H1 (cell line): ENCODE measurements around the gene OSBPL6. TPM values are rescaled to one million over a fixed set of nuclear protein-coding genes. Genes with fewer than 3 reads are reported as not detected.

Experiments
- BCL11A ChIP-seq, 2 experiments: IDR thresholded peaks; one replicate each; pipeline ENCODE4 v1.6.1; 2011; ENCODE audit warnings: low read depth in 2 of 2, low read length in 2 of 2, mild to moderate bottlenecking in 2 of 2
- CEBPB ChIP-seq: IDR thresholded peaks from 2 replicates; pipeline ENCODE4 v1.6.1; 2012; ENCODE audit warnings: low read depth, low read length
- CHD7 ChIP-seq: fragments of 300-600 bp; sonication (generic); IDR thresholded peaks from 2 replicates; pipeline ENCODE4 v1.7.1; 2012; ENCODE audit warnings: low read length, moderate library complexity, mild to moderate bottlenecking, inconsistent platforms; ENCODE audit not compliant: insufficient replicate concordance
- EP300 ChIP-seq, 2 experiments: IDR thresholded peaks; 1 replicate in 1 of 2; 2 replicates in 1 of 2; pipeline ENCODE4 v1.6.1; 2011 to 2012; ENCODE audit warnings: low read depth in 2 of 2, low read length in 2 of 2, mild to moderate bottlenecking in 2 of 2, borderline replicate concordance in 1 of 2, inconsistent platforms in 1 of 2, moderate library complexity in 1 of 2
- EZH2 ChIP-seq: fragments of 200-600 bp; sonication (generic); IDR thresholded peaks from 2 replicates; pipeline ENCODE4 v1.7.1; 2012; ENCODE audit warnings: low read depth, mild to moderate bottlenecking, moderate library complexity, low read length, inconsistent platforms; ENCODE audit not compliant: severe bottlenecking
- GTF2F1 ChIP-seq: IDR thresholded peaks from 2 replicates; pipeline ENCODE4 v1.6.1; 2012; ENCODE audit warnings: low read depth, low read length, improper control_type of control experiment, borderline replicate concordance
- MAX ChIP-seq: IDR thresholded peaks from 2 replicates; pipeline ENCODE4 v1.6.1; 2012; ENCODE audit warnings: inconsistent platforms
- POLR2AphosphoS5 ChIP-seq: IDR thresholded peaks from 2 replicates; pipeline ENCODE4 v1.6.1; 2011; ENCODE audit warnings: low read depth, low read length
- SIX5 ChIP-seq: IDR thresholded peaks from 2 replicates; pipeline ENCODE4 v1.6.1; 2011; ENCODE audit warnings: mild to moderate bottlenecking, low read depth, low read length
- SP2 ChIP-seq: IDR thresholded peaks from 2 replicates; pipeline ENCODE4 v1.6.1; 2012; ENCODE audit warnings: mild to moderate bottlenecking, low read length, inconsistent platforms
- SP4 ChIP-seq: IDR thresholded peaks from 2 replicates; pipeline ENCODE4 v1.6.1; 2012; ENCODE audit warnings: low read length, inconsistent platforms
- TBP ChIP-seq: IDR thresholded peaks from 2 replicates; pipeline ENCODE4 v1.6.1; 2011; ENCODE audit warnings: low read depth, low read length, improper control_type of control experiment
- TCF12 ChIP-seq: IDR thresholded peaks from 2 replicates; pipeline ENCODE4 v1.6.1; 2011; ENCODE audit warnings: low read depth, mild to moderate bottlenecking, low read length
- polyA plus RNA-seq, 7 experiments: library from polyadenylated mRNA; depleted of rRNA in 3 of 7; stranded (reverse) in 5 of 7; unstranded in 2 of 7; fragments of >200 nt in 5 of 7; fragments of 200-250 nt in 2 of 7; gene quantifications; 1 replicate in 5 of 7; 2 replicates in 1 of 7; 4 replicates in 1 of 7; pipeline versions ENCODE4 v1.2.1 to v1.2.3, GENCODE V29; 2011 to 2013; ENCODE audit warnings: missing spikeins in 2 of 7, mixed read lengths in 2 of 7
- total RNA-seq: library from RNA; stranded (reverse); fragmentation: NEBNext Ultra II Directional; extraction: Animal tissue kit (Norgen Biotek cat#: 25700); gene quantifications from 2 replicates; pipeline ENCODE4 v1.2.1, GENCODE V29; 2021

The OSBPL6 gene
- total and polyA plus RNA-seq, 2 of the 8 experiments (the other 6 are each of a cell fraction or from before 2014, with no cell fraction given): 1.7 to 5.6 TPM

GRCh38 chr2:178388287-178388686, 194.0 kb downstream of the OSBPL6 start (continued):
- TF ChIP-seq CHD7 (no peak), GTF2F1 (no peak), CEBPB (no peak), TBP (no peak), EP300 (IDR thresholded peaks at IDR 0.05; ENCODE audit: borderline replicate concordance in 1 of 2, low read depth in 2 of 2, low read length in 2 of 2) (no peak), SP4 (no peak), EZH2 (no peak), BCL11A (IDR thresholded peaks at IDR 0.05; ENCODE audit: low read depth in 2 of 2, low read length in 2 of 2) (no peak), POLR2AphosphoS5 (no peak), MAX (no peak), SP2 (no peak), TCF12 (no peak), SIX5 (no peak)
